B cell (primary cell): ENCODE data around the gene PSD4. TPM values are rescaled to one million over a fixed set of nuclear protein-coding genes. Genes with fewer than 3 reads are reported as not detected.

Source experiments
- ATAC-seq: fragments of 200-7000 bp; cut with Tn5 transposase; one replicate; pipeline ENCODE4 v1.10.0; 2021; ENCODE audit warnings: low read depth, mild to moderate bottlenecking, moderate number of reproducible peaks, moderate library complexity
- CTCF ChIA-PET: fragments of 350-600 bp; sonication (Branson Sonifier 250); formaldehyde crosslinking; loops from one replicate; lab custom pipeline; 2021; ENCODE audit warnings: antibody characterized with exemption, inconsistent platforms; lab: Charles Lee
- POLR2A ChIA-PET: fragments of 350-600 bp; sonication (Branson Sonifier 250); formaldehyde crosslinking; loops from one replicate; lab custom pipeline; 2021; ENCODE audit warnings: antibody characterized with exemption; lab: Charles Lee
- DNase-seq: peaks from one replicate; pipeline ENCODE4 v3.0.0; 2013
- H2AFZ ChIP-seq: 2 replicates; pipeline ENCODE4 v1.6.1; 2012; ENCODE audit warnings: mild to moderate bottlenecking, low read depth, low read length; ENCODE audit not compliant: insufficient read depth, poor library complexity, severe bottlenecking
- H3K27ac ChIP-seq, 2 donors: 1 replicate in 1 of 2; 2 replicates in 1 of 2; pipeline ENCODE4 v1.5.1; 2012 to 2013; ENCODE audit warnings: low read length in 2 of 2, mild to moderate bottlenecking in 2 of 2, moderate library complexity in 1 of 2
- H3K27me3 ChIP-seq, 4 experiments: fragments of 200-600 bp in 1 of 4; sonication (generic) in 1 of 4; replicated peaks in 1 of 4; 1 replicate in 2 of 4; 2 replicates in 2 of 4; pipeline versions ENCODE4 v1.6.1 to v1.7.0; 2013 to 2016; ENCODE audit warnings: low read length in 3 of 4, mild to moderate bottlenecking in 2 of 4, mixed read lengths in 1 of 4, moderate library complexity in 1 of 4; ENCODE audit not compliant: insufficient read depth in 4 of 4, control insufficient read depth in 3 of 4; ENCODE audit errors: control extremely low read depth in 1 of 4
- H3K36me3 ChIP-seq, 2 experiments: replicated peaks in 1 of 2; 1 replicate in 1 of 2; 2 replicates in 1 of 2; pipeline versions ENCODE4 v1.6.1 to v1.7.1; 2013; ENCODE audit warnings: low read length in 1 of 2; ENCODE audit not compliant: insufficient read depth in 2 of 2, control insufficient read depth in 1 of 2; ENCODE audit errors: control extremely low read depth in 1 of 2, extremely low read depth in 1 of 2
- H3K4me1 ChIP-seq, 2 donors: fragments of 200-600 bp in 1 of 2; sonication (generic) in 1 of 2; 1 replicate in 1 of 2; 2 replicates in 1 of 2; pipeline versions ENCODE4 v1.5.1 to v1.6.1; 2013 to 2017; ENCODE audit warnings: low read length in 2 of 2; ENCODE audit not compliant: control insufficient read depth in 2 of 2, insufficient read depth in 2 of 2
- H3K4me2 ChIP-seq: replicated peaks from 2 replicates; pipeline ENCODE3; 2012; ENCODE audit warnings: mild to moderate bottlenecking, low read depth, low read length; ENCODE audit not compliant: poor library complexity, severe bottlenecking
- H3K4me3 ChIP-seq, 5 experiments: fragments of 200-600 bp in 1 of 5; sonication (generic) in 1 of 5; 1 replicate in 3 of 5; 2 replicates in 2 of 5; pipeline versions ENCODE4 v1.5.1 to v1.7.0; 2011 to 2016; ENCODE audit warnings: low read length in 4 of 5, mild to moderate bottlenecking in 4 of 5, low read depth in 2 of 5, control low read depth in 1 of 5, moderate library complexity in 1 of 5; ENCODE audit not compliant: insufficient read depth in 1 of 5; ENCODE audit errors: control extremely low read depth in 1 of 5, extremely low read depth in 1 of 5
- H3K79me2 ChIP-seq: fragments of 200-600 bp; sonication (generic); one replicate; pipeline ENCODE4 v1.6.0; 2016; ENCODE audit warnings: low read length; ENCODE audit not compliant: control insufficient read depth, insufficient read depth
- H3K9ac ChIP-seq: fragments of 200-600 bp; sonication (generic); 2 replicates; pipeline ENCODE4 v1.6.1; 2017; ENCODE audit warnings: mild to moderate bottlenecking, low read length, moderate library complexity
- H3K9me3 ChIP-seq, 3 donors: one replicate each; pipeline versions ENCODE4 v1.6.1 to v1.7.1; 2013; ENCODE audit warnings: low read length in 2 of 3; ENCODE audit not compliant: control insufficient read depth in 2 of 3, insufficient read depth in 1 of 3; ENCODE audit errors: control extremely low read depth in 1 of 3
- H4K20me1 ChIP-seq: 2 replicates; pipeline ENCODE4 v1.6.0; 2012; ENCODE audit warnings: mild to moderate bottlenecking, low read length; ENCODE audit not compliant: insufficient read depth, control insufficient read depth, poor library complexity, severe bottlenecking
- H3K27ac Mint-ChIP-seq: one replicate; pipeline ENCODE4 v1.8.0; 2021; ENCODE audit warnings: mixed read lengths
- H3K27me3 Mint-ChIP-seq: one replicate; pipeline ENCODE4 v1.8.0; 2021; ENCODE audit warnings: mixed read lengths
- H3K4me1 Mint-ChIP-seq: one replicate; pipeline ENCODE4 v1.8.0; 2021; ENCODE audit warnings: mixed read lengths
- H3K4me3 Mint-ChIP-seq: one replicate; pipeline ENCODE4 v1.8.0; 2021; ENCODE audit warnings: mixed read lengths
- H3K9me3 Mint-ChIP-seq: one replicate; pipeline ENCODE4 v1.8.0; 2022; ENCODE audit warnings: mixed read lengths; ENCODE audit not compliant: insufficient read depth
- CTCF ChIP-seq: fragments of 200-600 bp; IDR thresholded peaks from one replicate; pipeline ENCODE4 v1.8.0; 2022; ENCODE audit warnings: antibody characterized with exemption, mild to moderate bottlenecking
- EZH2 ChIP-seq: IDR thresholded peaks from 2 replicates; pipeline ENCODE4 v1.6.1; 2012; ENCODE audit warnings: borderline replicate concordance, low read depth, mild to moderate bottlenecking, moderate library complexity, low read length; ENCODE audit not compliant: insufficient read depth, poor library complexity, severe bottlenecking
- WGBS: methylation state at CpG from one replicate; pipeline ENCODE4 v1.1.5; 2013; ENCODE audit warnings: missing lambda C conversion rate; ENCODE audit not compliant: insufficient coverage; 5-methylcytosine and 5-hydroxymethylcytosine counted together
- intact Hi-C: fragments of 100-400 bp; cut with micrococcal nuclease; formaldehyde crosslinking; loops from one replicate; pipeline ENCODE4 v1.10.0; 2022
- polyA plus RNA-seq: library from polyadenylated mRNA; depleted of rRNA; stranded (reverse); fragments of >200 nt; gene quantifications from 2 replicates; pipeline ENCODE4 v1.2.3, GENCODE V29; 2012
- total RNA-seq, 2 donors: library from RNA; stranded (reverse); fragments of 120-200 nt in 1 of 2; gene quantifications; 1 replicate in 1 of 2; 2 replicates in 1 of 2; pipeline versions ENCODE4 v1.2.3 to v1.2.4, GENCODE V29; 2013 to 2022

The PSD4 gene
- total and polyA plus RNA-seq, 2 donors (not counting 1 experiment from before 2014, with no cell fraction given) = 87.1 to 203 TPM

- intact Hi-C loops = no loop called here
Observed at GRCh38 chr2:113133704-113134598, 39.8 kb upstream of the PSD4 start.

More at GRCh38 chr2:113133704-113134598, 39.8 kb upstream of the PSD4 start:
- ATAC-seq (no peak), DNase-seq (no peak)
- Mint-ChIP-seq H3K27ac (no peak overlapping the region), H3K4me1 (peaks cover 13% of the 10 kb centered on the region), H3K9me3 (no peaks in the 10 kb centered on the region), H3K4me3 (no peak overlapping the region), H3K27me3 (peaks cover 5% of the 10 kb centered on the region)
- no peaks in the 10 kb centered on the region for H3K9me3 ChIP-seq
- ChIA-PET POLR2A (no interaction called here), CTCF (interaction anchor here (1.1 to 18.7 kb wide), 6 partner anchors 21 to 252 kb away, joined by 3 to 590 read pairs (median 5); partner anchors contain the start of gene PSD4)
- H4K20me1 ChIP-seq = no peaks in the 10 kb centered on the region
- no peak overlapping the region for H3K9ac ChIP-seq
- no peak overlapping the region for H3K27ac ChIP-seq
- H3K4me2 ChIP-seq = no peak overlapping the region
- H3K4me3 ChIP-seq = no peak overlapping the region
- 80% methylated on average over 7 of the region's 7 CpGs for WGBS
- no peaks in the 10 kb centered on the region for H3K36me3 ChIP-seq
- no peak for TF ChIP-seq EZH2
- no peak for TF ChIP-seq CTCF
- peaks cover 25% of the 10 kb centered on the region for H3K79me2 ChIP-seq
- H2AFZ ChIP-seq = no peak overlapping the region
- peaks cover 9 to 10% of the 10 kb centered on the region in 2 donors for H3K4me1 ChIP-seq
- H3K27me3 ChIP-seq = peaks cover 0 to 3% (median 0%) of the 10 kb centered on the region in 4 experiments
